ENCODE measurements around the gene BANF2.

DNA sequence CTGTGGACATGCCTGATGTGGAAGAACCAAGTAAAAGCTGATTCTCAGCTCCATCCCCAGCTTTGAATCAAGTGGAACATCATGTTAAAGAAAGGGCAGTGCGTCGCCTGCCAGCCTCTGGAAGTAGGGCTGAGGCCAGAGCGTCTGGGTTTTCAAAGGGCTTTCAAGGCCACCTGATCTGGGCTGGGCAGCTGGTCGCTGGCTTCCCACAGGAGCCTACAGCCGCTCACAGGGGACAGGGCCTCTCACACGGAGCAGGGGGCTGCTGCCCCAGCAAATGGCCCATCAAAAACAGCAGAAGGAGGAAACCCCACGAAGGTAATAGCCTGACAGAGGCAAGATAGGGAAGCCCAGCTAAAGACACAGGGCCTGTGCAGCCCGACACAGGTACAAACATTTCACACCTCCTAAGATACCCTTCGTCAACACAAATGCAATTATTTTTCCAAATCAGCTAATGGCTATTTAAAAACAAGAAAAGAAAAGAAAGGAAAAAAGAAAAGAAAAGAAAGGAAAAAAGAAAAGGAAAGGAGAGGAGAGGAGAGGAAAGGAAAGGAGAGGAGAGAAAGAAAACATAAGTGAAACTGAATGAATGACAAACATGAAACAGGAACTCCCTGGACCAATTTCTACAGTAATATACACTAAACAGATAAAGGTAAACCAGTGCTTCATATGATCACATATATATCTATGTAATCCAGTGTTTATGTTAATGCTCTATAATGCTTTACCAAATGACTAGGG is 42.5 kb upstream of the BANF2 start:
- TF ChIP-seq, protein P1, sequence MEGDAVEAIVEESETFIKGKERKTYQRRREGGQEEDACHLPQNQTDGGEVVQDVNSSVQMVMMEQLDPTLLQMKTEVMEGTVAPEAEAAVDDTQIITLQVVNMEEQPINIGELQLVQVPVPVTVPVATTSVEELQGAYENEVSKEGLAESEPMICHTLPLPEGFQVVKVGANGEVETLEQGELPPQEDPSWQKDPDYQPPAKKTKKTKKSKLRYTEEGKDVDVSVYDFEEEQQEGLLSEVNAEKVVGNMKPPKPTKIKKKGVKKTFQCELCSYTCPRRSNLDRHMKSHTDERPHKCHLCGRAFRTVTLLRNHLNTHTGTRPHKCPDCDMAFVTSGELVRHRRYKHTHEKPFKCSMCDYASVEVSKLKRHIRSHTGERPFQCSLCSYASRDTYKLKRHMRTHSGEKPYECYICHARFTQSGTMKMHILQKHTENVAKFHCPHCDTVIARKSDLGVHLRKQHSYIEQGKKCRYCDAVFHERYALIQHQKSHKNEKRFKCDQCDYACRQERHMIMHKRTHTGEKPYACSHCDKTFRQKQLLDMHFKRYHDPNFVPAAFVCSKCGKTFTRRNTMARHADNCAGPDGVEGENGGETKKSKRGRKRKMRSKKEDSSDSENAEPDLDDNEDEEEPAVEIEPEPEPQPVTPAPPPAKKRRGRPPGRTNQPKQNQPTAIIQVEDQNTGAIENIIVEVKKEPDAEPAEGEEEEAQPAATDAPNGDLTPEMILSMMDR (conservative IDR thresholded peaks at IDR 0.05; ENCODE audit: low read depth, low read length) = no peak
- TF ChIP-seq POLR2A (IDR thresholded peaks at IDR 0.05; ENCODE audit: low read depth, low read length) (no peak), ELK1 (IDR thresholded peaks at IDR 0.05; ENCODE audit: borderline replicate concordance, low read depth, low read length) (no peak), RFX5 (IDR thresholded peaks at IDR 0.05; ENCODE audit: low read depth, low read length) (no peak), RAD21 (IDR thresholded peaks at IDR 0.05; ENCODE audit: low read length) (no peak), MAZ (IDR thresholded peaks at IDR 0.05; ENCODE audit: borderline replicate concordance, low read depth, low read length) (no peak), CHD1 (IDR thresholded peaks at IDR 0.05; ENCODE audit: low read depth, low read length) (no peak), CEBPB (IDR thresholded peaks at IDR 0.05; ENCODE audit: low read depth, low read length) (no peak), FOS (IDR thresholded peaks at IDR 0.05; ENCODE audit: low read depth, low read length) (no peak), SMC3 (IDR thresholded peaks at IDR 0.05; ENCODE audit: low read depth, low read length) (no peak), RCOR1 (IDR thresholded peaks at IDR 0.05; ENCODE audit: insufficient replicate concordance, low read length) (no peak), MXI1 (IDR thresholded peaks at IDR 0.05; ENCODE audit: borderline replicate concordance, low read depth, low read length) (no peak), BHLHE40 (IDR thresholded peaks at IDR 0.05; ENCODE audit: low read depth, low read length) (no peak), NFE2L2 (IDR thresholded peaks at IDR 0.05; ENCODE audit: low read depth, low read length) (no peak)

Data from IMR-90 (cell line).